GM12873 (cell line): ENCODE results near the gene SIRT2.

Source experiments
- CTCF ChIP-seq: IDR thresholded peaks from 2 replicates; pipeline ENCODE4 v1.5.1; 2012; ENCODE audit warnings: low read depth, mild to moderate bottlenecking, moderate library complexity, low read length, control low read depth; ENCODE audit not compliant: insufficient read depth; ENCODE audit errors: missing control alignments

SIRT2 gene

GRCh38 chr19:38836159-38836982, 63.0 kb downstream of the SIRT2 start:
- TF ChIP-seq CTCF, result no peak

GRCh38 chr19:38834590-38834989, 64.8 kb downstream of the SIRT2 start:
- no peak for TF ChIP-seq CTCF

GRCh38 chr19:38834104-38834490, 65.3 kb downstream of the SIRT2 start:
- TF ChIP-seq CTCF, result no peak

- no peak for TF ChIP-seq CTCF
Measured at GRCh38 chr19:38833092-38833425, 66.4 kb downstream of the SIRT2 start.

- TF ChIP-seq CTCF, result no peak
Measured at GRCh38 chr19:38831142-38831605, 68.2 kb downstream of the SIRT2 start.

GRCh38 chr19:38830039-38830733, 69.2 kb downstream of the SIRT2 start:
- TF ChIP-seq CTCF, result no peak
